ENCODE data around the gene PIK3IP1.

- TF ChIP-seq POLR2A (IDR thresholded peaks at IDR 0.05; ENCODE audit: low read depth, low read length) (no peak), POLR2AphosphoS5 (IDR thresholded peaks at IDR 0.05; ENCODE audit: low read depth, low read length) (no peak)
These were observed 2.9 kb downstream of the PIK3IP1 start for GRCh38 chr22:31289344-31289743.
